ENCODE measurements around the gene SAMD14. TPM values are rescaled to one million over a fixed set of nuclear protein-coding genes. Genes with fewer than 3 reads are reported as not detected.

SAMD14 gene
- total RNA-seq, 1 donor: 4.7 TPM

GRCh38 chr17:50147841-50148225, 17.9 kb upstream of the SAMD14 start:
- no peak for DNase-seq (ENCODE audit: low read depth)
- no peak for TF ChIP-seq CTCF (IDR thresholded peaks at IDR 0.05; ENCODE audit: insufficient read depth, low read depth, low read length)
- H3K4me3 ChIP-seq (ENCODE audit: low read depth, low read length): peak overlapping the region; percentile 85

GRCh38 chr17:50146927-50147665, 17.1 kb upstream of the SAMD14 start:
- TF ChIP-seq CTCF (IDR thresholded peaks at IDR 0.05; ENCODE audit: insufficient read depth, low read depth, low read length): no peak
- peak overlapping the region; percentile 85 for H3K4me3 ChIP-seq (ENCODE audit: low read depth, low read length)
- DNase-seq (ENCODE audit: low read depth): no peak

GRCh38 chr17:50146230-50146926, 16.4 kb upstream of the SAMD14 start:
- TF ChIP-seq CTCF (IDR thresholded peaks at IDR 0.05; ENCODE audit: insufficient read depth, low read depth, low read length): no peak
- peak overlapping the region; percentile 85 for H3K4me3 ChIP-seq (ENCODE audit: low read depth, low read length)
- no peak for DNase-seq (ENCODE audit: low read depth)

GRCh38 chr17:50145532-50146229, 15.7 kb upstream of the SAMD14 start:
- H3K4me3 ChIP-seq (ENCODE audit: low read depth, low read length): no peak overlapping the region
- DNase-seq (ENCODE audit: low read depth): no peak

GRCh38 chr17:50144845-50145531, 15.0 kb upstream of the SAMD14 start:
- no peak for TF ChIP-seq CTCF (IDR thresholded peaks at IDR 0.05; ENCODE audit: insufficient read depth, low read depth, low read length)
- DNase-seq (ENCODE audit: low read depth): no peak
- H3K4me3 ChIP-seq (ENCODE audit: low read depth, low read length): no peak overlapping the region

More at GRCh38 chr17:50145532-50146229, 15.7 kb upstream of the SAMD14 start:
- TF ChIP-seq CTCF (IDR thresholded peaks at IDR 0.05; ENCODE audit: insufficient read depth, low read depth, low read length): no peak

- TF ChIP-seq CTCF (IDR thresholded peaks at IDR 0.05; ENCODE audit: insufficient read depth, low read depth, low read length): no peak
- DNase-seq (ENCODE audit: low read depth): no peak
- no peak overlapping the region for H3K4me3 ChIP-seq (ENCODE audit: low read depth, low read length)
These were observed 14.4 kb upstream of the SAMD14 start for GRCh38 chr17:50144355-50144754.
